ENCODE results near the gene CEACAM6.

GRCh38 chr19:41821003-41821735 lies 65.8 kb downstream of the CEACAM6 start:
- no peak for TF ChIP-seq POLR2A (IDR thresholded peaks at IDR 0.05)
- TF ChIP-seq, protein P1, sequence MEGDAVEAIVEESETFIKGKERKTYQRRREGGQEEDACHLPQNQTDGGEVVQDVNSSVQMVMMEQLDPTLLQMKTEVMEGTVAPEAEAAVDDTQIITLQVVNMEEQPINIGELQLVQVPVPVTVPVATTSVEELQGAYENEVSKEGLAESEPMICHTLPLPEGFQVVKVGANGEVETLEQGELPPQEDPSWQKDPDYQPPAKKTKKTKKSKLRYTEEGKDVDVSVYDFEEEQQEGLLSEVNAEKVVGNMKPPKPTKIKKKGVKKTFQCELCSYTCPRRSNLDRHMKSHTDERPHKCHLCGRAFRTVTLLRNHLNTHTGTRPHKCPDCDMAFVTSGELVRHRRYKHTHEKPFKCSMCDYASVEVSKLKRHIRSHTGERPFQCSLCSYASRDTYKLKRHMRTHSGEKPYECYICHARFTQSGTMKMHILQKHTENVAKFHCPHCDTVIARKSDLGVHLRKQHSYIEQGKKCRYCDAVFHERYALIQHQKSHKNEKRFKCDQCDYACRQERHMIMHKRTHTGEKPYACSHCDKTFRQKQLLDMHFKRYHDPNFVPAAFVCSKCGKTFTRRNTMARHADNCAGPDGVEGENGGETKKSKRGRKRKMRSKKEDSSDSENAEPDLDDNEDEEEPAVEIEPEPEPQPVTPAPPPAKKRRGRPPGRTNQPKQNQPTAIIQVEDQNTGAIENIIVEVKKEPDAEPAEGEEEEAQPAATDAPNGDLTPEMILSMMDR (IDR thresholded peaks at IDR 0.05) = peak; percentile 29 to 76 (median 64)
